ENCODE measurements around the gene NHSL2.
"Not testable (repeated sequence)": the region's sequence is repeated elsewhere in the genome, so short reads cannot be mapped to it uniquely, and the experiment has no call there.

NHSL2 gene

DNA sequence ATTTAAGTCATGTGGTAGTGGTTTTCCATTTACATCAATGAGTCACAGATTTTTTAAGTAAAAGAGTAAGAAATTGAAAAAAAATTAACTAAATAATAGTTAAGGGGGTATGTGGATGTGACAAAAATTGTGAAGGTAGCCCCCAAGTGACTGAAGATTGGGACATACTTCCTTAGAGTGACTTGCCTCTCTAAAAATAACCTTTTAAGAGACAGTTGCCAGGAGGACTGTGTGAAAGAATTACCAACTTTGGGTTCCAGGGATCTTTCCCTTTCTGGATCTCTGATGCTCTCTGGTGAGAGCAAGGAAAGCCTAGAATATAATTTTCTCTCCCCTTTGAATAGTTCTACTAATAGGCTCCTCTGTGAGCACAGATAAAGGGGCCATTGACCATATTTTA is 42.7 kb downstream of the NHSL2 start:
- H3K9ac ChIP-seq (ENCODE audit: low read depth, low read length): peak overlapping the region; percentile 27; the same call in 1 of the 2 replicates
- no peak overlapping the region for H3K4me3 ChIP-seq (ENCODE audit: low read length)
- H3K4me1 ChIP-seq (ENCODE audit: insufficient read depth, low read length): peaks cover 20% of the 10 kb centered on the region
- H3K36me3 ChIP-seq (ENCODE audit: insufficient read depth, low read depth, low read length): no peaks in the 10 kb centered on the region
- peak overlapping the region; percentile 47 for H3K27ac ChIP-seq (ENCODE audit: low read length)
- H3K9me3 ChIP-seq (ENCODE audit: insufficient read depth, low read depth, low read length): no peaks in the 10 kb centered on the region
- no peaks in the 10 kb centered on the region for H3K27me3 ChIP-seq (ENCODE audit: insufficient read depth, low read length)

DNA sequence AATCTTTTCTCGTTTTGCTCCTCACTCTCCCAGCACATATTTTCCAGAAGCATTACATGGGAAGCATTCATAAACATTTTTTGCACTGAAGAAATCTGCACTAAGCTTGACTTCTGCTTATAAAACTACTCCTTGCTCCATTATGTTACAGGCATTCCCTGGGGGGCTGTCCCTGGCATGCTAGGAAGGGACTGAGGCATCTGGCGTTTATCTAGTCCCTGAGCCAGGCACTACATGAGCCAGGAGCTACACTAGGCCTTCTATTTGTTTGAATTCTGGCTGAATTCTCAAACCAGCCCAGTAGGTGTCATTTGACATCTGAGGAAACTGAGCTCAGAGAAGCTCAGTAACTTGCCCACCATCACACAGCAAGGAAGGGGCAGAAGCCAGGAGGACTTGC is 43.3 kb downstream of the NHSL2 start:
- H3K4me3 ChIP-seq (ENCODE audit: low read length): no peak overlapping the region
- H3K27ac ChIP-seq (ENCODE audit: low read length): peak overlapping the region; percentile 47
- no peaks in the 10 kb centered on the region for H3K9me3 ChIP-seq (ENCODE audit: insufficient read depth, low read depth, low read length)
- peaks cover 25% of the 10 kb centered on the region for H3K4me1 ChIP-seq (ENCODE audit: insufficient read depth, low read length)
- H3K36me3 ChIP-seq (ENCODE audit: insufficient read depth, low read depth, low read length): no peaks in the 10 kb centered on the region
- peak overlapping the region; percentile 27; the same call in 1 of the 2 replicates for H3K9ac ChIP-seq (ENCODE audit: low read depth, low read length)
- no peaks in the 10 kb centered on the region for H3K27me3 ChIP-seq (ENCODE audit: insufficient read depth, low read length)

DNA sequence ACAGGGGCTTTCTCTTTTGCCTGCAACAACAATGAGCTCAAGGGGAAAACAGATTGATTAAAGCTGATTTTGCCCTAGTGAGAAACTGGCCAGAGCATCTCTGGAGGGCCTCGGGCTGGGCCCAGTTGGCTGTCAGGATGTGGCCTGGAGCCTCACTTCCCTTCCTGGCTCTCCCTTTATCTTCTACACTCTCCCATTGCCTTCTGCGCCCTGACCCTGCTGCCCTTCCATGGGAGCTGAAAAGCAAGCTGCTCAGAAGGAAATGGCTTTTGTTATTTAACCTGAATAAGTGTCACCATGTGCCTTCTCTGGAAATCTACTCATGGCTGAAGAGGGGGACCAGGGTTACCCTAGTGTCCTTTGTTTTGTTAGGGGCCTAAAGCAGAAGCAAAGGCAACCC is 43.8 kb downstream of the NHSL2 start:
- no peaks in the 10 kb centered on the region for H3K27me3 ChIP-seq (ENCODE audit: insufficient read depth, low read length)
- no peaks in the 10 kb centered on the region for H3K9me3 ChIP-seq (ENCODE audit: insufficient read depth, low read depth, low read length)
- peaks cover 25% of the 10 kb centered on the region for H3K4me1 ChIP-seq (ENCODE audit: insufficient read depth, low read length)
- H3K27ac ChIP-seq (ENCODE audit: low read length): no peak overlapping the region
- no peak overlapping the region for H3K4me3 ChIP-seq (ENCODE audit: low read length)
- no peaks in the 10 kb centered on the region for H3K36me3 ChIP-seq (ENCODE audit: insufficient read depth, low read depth, low read length)
- H3K9ac ChIP-seq (ENCODE audit: low read depth, low read length): peak overlapping the region; percentile 27; the same call in 1 of the 2 replicates

DNA sequence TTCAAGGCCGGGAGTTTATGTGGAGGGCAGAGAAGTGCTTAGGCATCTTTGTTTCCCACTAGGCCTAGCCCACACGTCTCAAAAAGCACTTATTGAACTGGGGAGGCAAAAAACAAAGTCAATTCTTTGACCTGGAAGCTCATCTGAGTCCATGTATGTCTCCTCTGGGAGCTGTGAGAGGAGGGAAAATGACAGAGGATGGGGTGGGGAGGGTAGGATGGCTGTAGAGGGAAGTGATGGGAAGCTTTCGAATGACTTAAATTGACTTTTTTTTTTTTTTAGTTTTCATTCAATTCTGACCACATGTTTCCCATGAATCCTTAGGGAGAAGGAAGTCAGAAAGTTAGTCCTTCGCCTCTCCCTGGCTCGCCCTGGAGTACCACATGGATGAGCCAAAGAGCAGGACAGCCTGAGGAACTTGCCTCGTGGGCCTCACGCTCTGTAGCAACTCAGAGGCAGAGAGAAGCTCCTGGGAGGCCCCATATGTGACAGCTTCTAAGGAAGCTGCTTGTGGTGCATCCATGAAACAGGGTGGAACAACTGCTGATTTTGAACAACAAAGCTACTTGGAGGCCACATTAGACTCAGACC is 45.0 kb downstream of the NHSL2 start:
- no peaks in the 10 kb centered on the region for H3K27me3 ChIP-seq (ENCODE audit: insufficient read depth, low read length)
- no peaks in the 10 kb centered on the region for H3K36me3 ChIP-seq (ENCODE audit: insufficient read depth, low read depth, low read length)
- H3K4me3 ChIP-seq (ENCODE audit: low read length): no peak overlapping the region
- H3K9ac ChIP-seq (ENCODE audit: low read depth, low read length): no peak overlapping the region; the same call in 1 of the 2 replicates
- no peaks in the 10 kb centered on the region; the same call in 1 of the 2 replicates for H3K9me3 ChIP-seq (ENCODE audit: insufficient read depth, low read depth, low read length)
- H3K27ac ChIP-seq (ENCODE audit: low read length): no peak overlapping the region
- peaks cover 25% of the 10 kb centered on the region for H3K4me1 ChIP-seq (ENCODE audit: insufficient read depth, low read length)

DNA sequence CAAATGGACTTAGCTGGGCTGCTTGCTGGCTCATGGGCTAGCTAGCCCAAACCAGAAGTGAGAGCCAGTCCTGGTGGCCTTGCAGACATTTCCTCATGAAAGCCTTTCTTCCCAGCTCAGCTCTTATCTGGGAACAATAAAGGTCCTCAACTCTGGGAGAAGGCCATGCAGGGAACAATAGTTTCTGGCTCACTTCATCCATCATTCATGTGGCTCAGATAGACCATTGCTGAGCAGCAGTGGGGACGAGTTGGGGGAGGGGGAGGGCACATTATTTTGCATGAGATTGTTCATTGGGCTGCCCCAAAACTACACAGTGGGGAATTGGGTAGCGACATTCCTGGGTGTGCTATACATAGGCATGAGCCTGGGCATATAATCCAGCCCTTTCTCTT is 47.6 kb downstream of the NHSL2 start:
- H3K27me3 ChIP-seq (ENCODE audit: insufficient read depth, low read length): no peaks in the 10 kb centered on the region

DNA sequence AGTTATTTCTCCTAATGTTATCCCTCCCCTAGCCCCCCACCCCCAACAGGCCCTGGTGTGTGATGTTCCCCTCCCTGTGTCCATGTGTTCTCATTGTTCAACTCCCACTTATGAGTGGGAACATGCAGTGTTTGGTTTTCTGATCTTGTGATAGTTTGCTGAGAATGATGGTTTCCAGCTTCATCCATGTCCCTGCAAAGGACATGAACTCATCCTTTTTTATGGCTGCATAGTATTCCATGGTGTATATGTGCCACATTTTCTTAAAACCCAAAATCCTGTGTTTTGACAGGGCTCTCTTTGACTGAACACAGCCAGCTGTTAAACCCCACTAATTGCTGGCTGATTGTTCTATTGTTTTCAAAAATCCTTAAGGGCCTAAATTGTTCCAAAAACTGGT is 53.5 kb downstream of the NHSL2 start:
- H3K9ac ChIP-seq (ENCODE audit: low read depth, low read length): not testable (repeated sequence)

More for the DNA sequence above, 47.6 kb downstream of the NHSL2 start:
- no peaks in the 10 kb centered on the region; the same call in 1 of the 2 replicates for H3K9me3 ChIP-seq (ENCODE audit: insufficient read depth, low read depth, low read length)
- peak overlapping the region; percentile 58 for H3K4me3 ChIP-seq (ENCODE audit: low read length)
- H3K36me3 ChIP-seq (ENCODE audit: insufficient read depth, low read depth, low read length): no peaks in the 10 kb centered on the region
- peaks cover 17% of the 10 kb centered on the region for H3K4me1 ChIP-seq (ENCODE audit: insufficient read depth, low read length)
- H3K27ac ChIP-seq (ENCODE audit: low read length): peak overlapping the region; percentile 81
- peak overlapping the region; percentile 88; the same call in 1 of the 2 replicates for H3K9ac ChIP-seq (ENCODE audit: low read depth, low read length)

DNA sequence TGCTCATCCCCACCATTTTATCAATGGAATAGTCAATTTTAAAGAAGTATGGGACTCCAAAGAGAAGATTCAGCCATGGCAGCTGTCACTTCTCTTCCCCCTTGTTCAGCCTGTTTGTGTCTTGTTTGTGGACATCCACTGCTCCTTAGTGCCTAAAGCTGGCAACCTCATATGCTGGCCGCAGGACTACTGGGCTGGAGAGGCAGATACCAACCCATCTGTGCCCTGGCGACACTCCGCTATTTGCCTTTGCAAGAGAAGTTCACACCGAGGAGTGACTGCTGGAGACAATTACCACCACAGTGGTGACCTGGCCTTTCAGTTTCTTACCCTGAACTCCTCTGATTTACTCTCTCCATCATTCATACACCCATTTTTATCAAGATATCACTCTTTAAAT is 64.3 kb downstream of the NHSL2 start:
- no peak overlapping the region for H3K4me3 ChIP-seq (ENCODE audit: low read length)
- no peak overlapping the region for H3K9ac ChIP-seq (ENCODE audit: low read depth, low read length)
- H3K9me3 ChIP-seq (ENCODE audit: insufficient read depth, low read depth, low read length): no peaks in the 10 kb centered on the region
- no peaks in the 10 kb centered on the region for H3K36me3 ChIP-seq (ENCODE audit: insufficient read depth, low read depth, low read length)
- no peak overlapping the region for H3K27ac ChIP-seq (ENCODE audit: low read length)
- H3K4me1 ChIP-seq (ENCODE audit: insufficient read depth, low read length): peaks cover 4% of the 10 kb centered on the region; the same call in 1 of the 2 replicates
- H3K27me3 ChIP-seq (ENCODE audit: insufficient read depth, low read length): no peaks in the 10 kb centered on the region

More for the DNA sequence above, 53.5 kb downstream of the NHSL2 start:
- H3K27ac ChIP-seq (ENCODE audit: low read length); H3K36me3 ChIP-seq (ENCODE audit: insufficient read depth, low read depth, low read length); H3K4me3 ChIP-seq (ENCODE audit: low read length); H3K9me3 ChIP-seq (ENCODE audit: insufficient read depth, low read depth, low read length); H3K4me1 ChIP-seq (ENCODE audit: insufficient read depth, low read length); H3K27me3 ChIP-seq (ENCODE audit: insufficient read depth, low read length): not testable (repeated sequence)

DNA sequence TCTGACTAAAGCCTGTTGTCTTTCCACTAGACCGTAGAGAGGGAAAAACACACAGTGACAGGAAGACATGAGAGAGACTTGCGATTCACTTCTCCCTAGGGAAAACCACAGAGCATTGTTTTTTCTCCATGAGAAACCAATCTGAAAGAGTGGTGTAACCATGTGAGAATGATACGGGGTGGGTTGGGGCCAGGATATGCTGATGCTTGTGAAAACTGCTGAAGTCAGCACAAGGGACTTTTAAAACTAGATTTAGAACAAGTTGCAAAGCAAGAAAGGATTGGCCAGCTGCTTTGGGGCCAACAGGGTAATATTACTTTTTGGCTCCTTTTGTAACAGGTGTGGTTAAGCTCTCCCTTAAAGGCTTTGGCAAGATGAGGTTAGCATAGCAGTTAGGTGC is 66.1 kb downstream of the NHSL2 start:
- no peak overlapping the region for H3K4me3 ChIP-seq (ENCODE audit: low read length)
- no peak overlapping the region for H3K27ac ChIP-seq (ENCODE audit: low read length)
- peaks cover 4% of the 10 kb centered on the region; the same call in 1 of the 2 replicates for H3K4me1 ChIP-seq (ENCODE audit: insufficient read depth, low read length)
- H3K27me3 ChIP-seq (ENCODE audit: insufficient read depth, low read length): no peaks in the 10 kb centered on the region
- no peaks in the 10 kb centered on the region for H3K36me3 ChIP-seq (ENCODE audit: insufficient read depth, low read depth, low read length)
- no peaks in the 10 kb centered on the region for H3K9me3 ChIP-seq (ENCODE audit: insufficient read depth, low read depth, low read length)
- no peak overlapping the region for H3K9ac ChIP-seq (ENCODE audit: low read depth, low read length)

DNA sequence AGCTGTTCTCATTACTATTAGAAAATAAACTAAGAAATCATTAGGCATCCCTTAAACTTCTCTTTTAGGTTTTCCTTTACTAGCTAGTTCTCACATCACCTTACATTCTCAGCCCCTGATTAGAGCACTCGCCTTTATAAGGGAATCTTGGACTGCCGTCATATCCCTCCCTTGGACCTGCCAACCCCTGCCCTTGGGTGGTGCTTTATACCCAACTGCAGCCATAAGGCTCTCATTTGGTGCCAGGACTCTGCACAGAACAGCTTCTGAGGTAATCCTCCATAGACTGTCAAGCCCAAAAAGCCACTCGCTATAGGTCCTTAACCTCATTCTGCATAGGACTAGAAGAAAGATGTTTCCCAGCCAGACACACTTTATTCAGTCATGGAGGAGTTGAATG is 67.5 kb downstream of the NHSL2 start:
- Histone ChIP-seq H3K9me3 (ENCODE audit: insufficient read depth, low read depth, low read length) (no peaks in the 10 kb centered on the region), H3K4me1 (ENCODE audit: insufficient read depth, low read length) (peaks cover under 1% of the 10 kb centered on the region; the same call in 1 of the 2 replicates), H3K27me3 (ENCODE audit: insufficient read depth, low read length) (no peaks in the 10 kb centered on the region), H3K4me3 (ENCODE audit: low read length) (no peak overlapping the region), H3K27ac (ENCODE audit: low read length) (no peak overlapping the region), H3K36me3 (ENCODE audit: insufficient read depth, low read depth, low read length) (no peaks in the 10 kb centered on the region), H3K9ac (ENCODE audit: low read depth, low read length) (no peak overlapping the region)

DNA sequence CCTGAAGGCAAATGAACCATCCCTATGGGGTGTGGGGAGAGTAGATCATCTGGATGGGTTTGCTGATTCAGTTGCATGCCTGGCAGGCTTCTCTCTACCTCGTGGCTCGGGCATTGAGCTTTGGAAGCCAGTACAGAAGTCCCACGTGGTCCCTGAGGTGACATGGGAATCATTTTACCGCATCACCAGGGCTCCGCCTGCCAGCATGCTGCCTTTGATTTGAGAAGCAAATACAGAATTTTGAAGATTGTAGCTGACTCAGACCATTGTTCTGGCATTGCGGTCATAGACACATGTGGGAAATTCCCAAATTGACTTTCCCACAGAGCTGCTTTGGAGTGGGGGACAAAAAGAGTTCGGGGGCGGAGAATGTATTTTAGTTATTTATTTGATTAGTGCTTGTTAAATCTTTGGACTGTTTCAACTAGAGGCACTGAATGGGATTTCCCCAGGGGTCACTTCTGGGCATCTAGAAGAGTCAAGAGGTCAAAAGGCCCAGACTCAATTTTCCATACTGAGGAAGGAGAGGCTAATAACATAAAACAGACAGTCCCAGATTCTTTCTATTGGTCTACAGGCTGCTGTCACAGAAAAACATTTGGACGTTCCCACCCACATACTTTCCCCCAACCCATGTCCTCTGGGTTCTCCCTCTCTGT is 79.3 kb downstream of the NHSL2 start:
- Histone ChIP-seq H3K9ac (ENCODE audit: low read depth, low read length) (no peak overlapping the region), H3K27ac (ENCODE audit: low read length) (no peak overlapping the region)

DNA sequence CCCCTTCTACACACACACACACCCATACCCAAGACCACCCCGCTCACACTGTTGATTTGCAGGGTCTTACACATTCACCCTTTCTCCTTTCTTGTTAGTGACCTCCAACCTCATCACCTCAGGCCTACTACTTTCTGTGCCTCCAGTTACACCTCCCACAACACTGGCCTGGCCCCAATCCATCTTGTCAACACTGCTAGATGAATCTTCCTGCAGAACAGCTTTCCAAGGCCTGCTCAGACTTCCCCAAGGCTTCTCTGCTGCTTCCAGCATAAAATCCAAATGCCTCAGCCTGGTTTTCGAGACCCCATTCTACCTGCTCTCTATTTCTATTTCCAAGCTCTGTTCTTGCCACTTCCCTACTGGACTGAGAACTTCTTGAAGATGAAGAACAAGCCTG is 79.9 kb downstream of the NHSL2 start:
- no peak overlapping the region for H3K9ac ChIP-seq (ENCODE audit: low read depth, low read length)
- H3K27me3 ChIP-seq (ENCODE audit: insufficient read depth, low read length): no peaks in the 10 kb centered on the region

More for the DNA sequence above, 79.3 kb downstream of the NHSL2 start:
- Histone ChIP-seq H3K4me1 (ENCODE audit: insufficient read depth, low read length) (peaks cover 17% of the 10 kb centered on the region), H3K4me3 (ENCODE audit: low read length) (no peak overlapping the region), H3K36me3 (ENCODE audit: insufficient read depth, low read depth, low read length) (no peaks in the 10 kb centered on the region), H3K9me3 (ENCODE audit: insufficient read depth, low read depth, low read length) (no peaks in the 10 kb centered on the region; the same call in 1 of the 2 replicates), H3K27me3 (ENCODE audit: insufficient read depth, low read length) (no peaks in the 10 kb centered on the region)

DNA sequence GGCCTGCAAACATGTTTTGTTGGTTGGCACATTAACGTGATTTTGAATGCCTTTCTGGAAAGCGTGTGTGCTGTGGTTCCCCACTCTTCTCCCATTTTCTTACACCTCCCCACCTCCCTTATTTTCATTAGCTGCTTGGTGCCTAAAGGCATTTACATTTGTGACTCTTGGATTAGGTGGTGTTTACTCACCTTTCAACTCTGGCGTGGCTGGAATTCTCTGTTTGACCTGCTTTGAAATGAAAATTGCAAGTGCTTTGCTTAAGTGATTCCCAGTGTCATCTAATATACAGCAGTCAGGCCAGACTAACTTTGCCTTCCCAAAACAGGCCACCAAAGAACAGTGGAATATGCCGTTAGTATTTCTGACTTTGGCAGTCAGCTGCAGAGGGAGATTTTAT is 80.5 kb downstream of the NHSL2 start:
- Histone ChIP-seq H3K36me3 (ENCODE audit: insufficient read depth, low read depth, low read length) (no peaks in the 10 kb centered on the region), H3K27ac (ENCODE audit: low read length) (no peak overlapping the region), H3K9ac (ENCODE audit: low read depth, low read length) (no peak overlapping the region), H3K27me3 (ENCODE audit: insufficient read depth, low read length) (no peaks in the 10 kb centered on the region), H3K4me1 (ENCODE audit: insufficient read depth, low read length) (peaks cover 18% of the 10 kb centered on the region), H3K4me3 (ENCODE audit: low read length) (peak overlapping the region; percentile 14; the same call in 1 of the 2 replicates), H3K9me3 (ENCODE audit: insufficient read depth, low read depth, low read length) (no peaks in the 10 kb centered on the region; the same call in 1 of the 2 replicates)

More for the DNA sequence above, 79.9 kb downstream of the NHSL2 start:
- H3K4me3 ChIP-seq (ENCODE audit: low read length): 0 out of 2 replicates have a peak overlapping the region, but pooled peaks have one; percentile 14
- H3K4me1 ChIP-seq (ENCODE audit: insufficient read depth, low read length): peaks cover 17% of the 10 kb centered on the region
- no peaks in the 10 kb centered on the region for H3K36me3 ChIP-seq (ENCODE audit: insufficient read depth, low read depth, low read length)
- H3K27ac ChIP-seq (ENCODE audit: low read length): no peak overlapping the region
- no peaks in the 10 kb centered on the region; the same call in 1 of the 2 replicates for H3K9me3 ChIP-seq (ENCODE audit: insufficient read depth, low read depth, low read length)

Measured in iPS-20b (cell line).